Fibroblast of upper back skin (primary cell): ENCODE data around the gene PAMR1.

Experiments
- DNase-seq: peaks from one replicate; pipeline ENCODE4 v3.0.0-alpha.2; 2013

The PAMR1 gene

GRCh38 chr11:35491231-35491871 is 34.1 kb downstream of the PAMR1 start:
- DNase-seq = peak; percentile 98

- DNase-seq = peak; percentile 73
These were observed 37.3 kb downstream of the PAMR1 start for GRCh38 chr11:35488117-35488516.

- DNase-seq = peak; percentile 74
These were observed 37.8 kb downstream of the PAMR1 start for GRCh38 chr11:35487532-35488078.

GRCh38 chr11:35486934-35487333 is 38.5 kb downstream of the PAMR1 start:
- no peak for DNase-seq

GRCh38 chr11:35486446-35486845 is 39.0 kb downstream of the PAMR1 start:
- no peak for DNase-seq

GRCh38 chr11:35485656-35486322 is 39.6 kb downstream of the PAMR1 start:
- peak; percentile 83 for DNase-seq

GRCh38 chr11:35484435-35484834 is 41.0 kb downstream of the PAMR1 start:
- peak; percentile 91 for DNase-seq

- peak; percentile 95 for DNase-seq
These were observed 42.1 kb downstream of the PAMR1 start for GRCh38 chr11:35483131-35483820.

- no peak for DNase-seq
These were observed 45.7 kb downstream of the PAMR1 start for GRCh38 chr11:35479731-35480130.

- no peak for DNase-seq
These were observed 46.8 kb downstream of the PAMR1 start for GRCh38 chr11:35478471-35479091.

GRCh38 chr11:35477901-35478300 is 47.5 kb downstream of the PAMR1 start:
- no peak for DNase-seq

GRCh38 chr11:35474688-35475087 is 50.7 kb downstream of the PAMR1 start:
- DNase-seq = no peak

GRCh38 chr11:35473795-35474374 is 51.5 kb downstream of the PAMR1 start:
- DNase-seq = no peak

GRCh38 chr11:35470616-35471015 is 54.8 kb downstream of the PAMR1 start:
- DNase-seq = no peak

- DNase-seq = no peak
These were observed 59.4 kb downstream of the PAMR1 start for GRCh38 chr11:35466058-35466457.

GRCh38 chr11:35464308-35464707 is 61.1 kb downstream of the PAMR1 start:
- DNase-seq = peak; percentile 32

GRCh38 chr11:35463331-35463751 is 62.1 kb downstream of the PAMR1 start:
- DNase-seq = no peak

- no peak for DNase-seq
These were observed 63.4 kb downstream of the PAMR1 start for GRCh38 chr11:35461917-35462538.

- DNase-seq = no peak
These were observed 65.9 kb downstream of the PAMR1 start for GRCh38 chr11:35459489-35459888.

- peak; percentile 30 for DNase-seq
These were observed 66.6 kb downstream of the PAMR1 start for GRCh38 chr11:35458846-35459245.

GRCh38 chr11:35454362-35454761 is 71.1 kb downstream of the PAMR1 start:
- DNase-seq = no peak

GRCh38 chr11:35436581-35437250 is 88.7 kb downstream of the PAMR1 start:
- no peak for DNase-seq
